NCI-H82 (cell line): ENCODE measurements around the gene TBC1D3K.
"Not testable (repeated sequence)": the region's sequence is repeated elsewhere in the genome, so short reads cannot be mapped to it uniquely, and the experiment has no call there.

ENCODE experiments used
- DNase-seq: peaks from one replicate; lab custom pipeline; 2025; lab: John Stamatoyannopoulos, UW

The TBC1D3K gene

DNA sequence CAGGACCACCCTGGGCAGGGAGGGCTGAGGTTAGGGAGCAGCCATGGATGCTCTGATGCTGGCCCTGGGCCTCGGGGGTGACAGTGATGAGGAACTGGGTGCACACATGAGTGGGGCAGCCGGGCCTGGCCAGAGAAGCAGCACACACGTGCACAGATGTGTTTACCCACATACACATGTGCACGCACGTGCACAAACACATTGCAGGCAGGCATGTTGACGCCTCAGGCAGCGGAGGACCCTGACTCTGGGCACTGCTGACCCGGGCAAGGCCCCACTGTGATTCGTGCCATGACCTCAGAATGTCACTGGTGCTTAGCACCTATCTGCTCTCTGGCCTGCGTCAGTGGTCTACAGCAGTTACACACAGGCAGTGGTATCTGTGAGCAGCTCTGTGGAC is at the start of gene TBC1D3K:
Gene TBC1D3K (plus strand): TSS at position 301 of the 400 bp plus-strand sequence. CDS start 1,585 bp downstream, outside the sequence.
- not testable (repeated sequence) for DNase-seq

DNA sequence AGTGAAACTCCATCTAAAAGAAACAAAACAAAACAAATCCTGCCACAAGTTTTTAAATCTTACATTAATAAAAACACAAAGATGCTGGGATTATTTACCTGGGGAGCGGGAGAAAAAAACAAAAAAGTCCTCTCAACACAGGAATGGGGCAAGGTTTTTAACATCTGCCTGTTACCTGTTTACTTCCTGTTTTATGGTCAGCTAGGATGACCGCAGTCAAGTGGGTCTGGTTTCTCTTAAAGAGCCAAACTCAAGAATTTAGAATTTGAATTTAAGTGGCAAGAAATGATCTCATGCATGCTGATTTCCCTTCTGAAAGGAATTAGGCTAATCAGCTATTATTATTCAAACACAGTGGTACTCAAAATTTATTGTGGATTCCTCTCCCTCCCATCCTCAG is 39.7 kb upstream of the TBC1D3K start:
- no peak for DNase-seq

DNA sequence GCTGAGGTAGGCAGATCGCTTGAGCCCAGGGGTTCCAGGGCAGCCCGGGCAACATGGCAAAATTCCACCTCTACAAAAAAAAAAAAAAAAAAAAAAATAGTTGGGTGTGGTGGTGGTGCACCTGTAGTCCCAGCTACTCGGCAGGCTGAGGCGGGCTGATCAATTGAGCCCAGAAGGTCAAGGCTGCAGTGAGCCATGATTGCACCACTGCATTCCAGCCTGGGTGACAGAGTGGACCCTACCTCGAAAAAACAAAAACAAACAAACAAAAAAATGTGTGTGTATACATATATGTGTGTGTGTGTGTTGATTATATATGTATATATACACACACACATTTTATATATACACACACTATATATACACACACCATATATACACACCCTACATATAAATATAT is 39.1 kb upstream of the TBC1D3K start:
- no peak for DNase-seq

DNA sequence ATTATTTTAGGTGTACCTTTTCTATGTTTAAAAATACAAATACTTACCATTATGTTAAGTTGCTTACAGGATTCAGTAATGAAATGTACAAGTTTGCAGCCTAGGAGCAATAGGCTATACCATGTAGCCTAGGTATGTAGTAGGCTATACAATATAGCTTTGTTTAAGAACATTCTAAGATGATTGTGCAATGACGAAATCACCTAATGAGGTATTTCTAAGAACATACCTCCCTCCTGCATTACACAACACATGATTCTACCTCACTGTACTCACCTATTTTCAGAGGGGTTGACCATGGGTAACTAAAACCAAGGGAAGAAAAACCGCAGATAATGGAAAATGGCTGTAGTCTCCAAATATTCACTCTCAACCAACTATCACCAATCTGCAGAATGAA is 35.3 kb upstream of the TBC1D3K start:
- DNase-seq, result no peak

DNA sequence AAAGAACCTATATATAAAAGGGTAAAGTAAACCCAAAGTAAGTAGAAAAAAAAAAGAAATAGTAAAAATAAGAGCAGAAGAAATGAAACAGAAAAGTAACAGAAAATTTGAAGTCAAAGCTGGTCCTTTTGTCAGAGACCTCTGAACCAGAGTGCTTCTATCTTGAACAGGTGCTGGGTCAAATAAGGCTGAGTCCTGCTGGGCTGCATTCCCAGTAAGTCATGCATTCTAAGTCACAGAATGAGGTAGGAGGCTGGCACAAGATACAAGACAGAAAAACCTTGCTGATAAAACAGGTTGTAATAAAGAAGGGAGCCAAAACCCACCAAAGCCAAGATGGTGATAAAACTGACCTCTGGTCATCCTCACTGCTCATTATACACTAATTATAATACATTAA is 27.3 kb upstream of the TBC1D3K start:
- DNase-seq, result not testable (repeated sequence)
